ENCODE measurements around the gene GLI3.

GLI3 gene

DNA sequence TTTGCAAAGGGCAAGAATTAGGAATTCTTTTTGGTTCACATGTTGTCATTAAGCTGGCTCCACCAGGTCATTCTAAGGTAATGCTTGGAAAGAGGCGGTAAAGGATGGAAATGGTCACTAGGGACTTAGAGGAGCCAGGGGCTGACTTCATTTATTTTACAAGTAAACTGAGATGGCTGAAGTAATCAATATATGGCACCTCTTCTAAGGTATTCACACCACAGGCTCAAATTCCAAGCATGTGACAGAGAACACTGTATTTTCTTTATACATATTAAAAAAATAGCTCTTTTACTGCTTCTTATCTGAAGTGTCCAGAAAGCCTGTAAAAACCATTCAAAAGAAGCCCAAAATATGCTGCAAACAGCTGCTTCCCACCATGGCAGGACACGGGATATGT lies 239.0 kb downstream of the GLI3 start:
- no peak for DNase-seq (ENCODE audit: low spot score)

GRCh38 chr7:41997151-41997550 lies 239.9 kb downstream of the GLI3 start:
- DNase-seq (ENCODE audit: low spot score): no peak

- DNase-seq (ENCODE audit: low spot score): no peak
Measured at GRCh38 chr7:41996381-41997035, 240.5 kb downstream of the GLI3 start.

DNA sequence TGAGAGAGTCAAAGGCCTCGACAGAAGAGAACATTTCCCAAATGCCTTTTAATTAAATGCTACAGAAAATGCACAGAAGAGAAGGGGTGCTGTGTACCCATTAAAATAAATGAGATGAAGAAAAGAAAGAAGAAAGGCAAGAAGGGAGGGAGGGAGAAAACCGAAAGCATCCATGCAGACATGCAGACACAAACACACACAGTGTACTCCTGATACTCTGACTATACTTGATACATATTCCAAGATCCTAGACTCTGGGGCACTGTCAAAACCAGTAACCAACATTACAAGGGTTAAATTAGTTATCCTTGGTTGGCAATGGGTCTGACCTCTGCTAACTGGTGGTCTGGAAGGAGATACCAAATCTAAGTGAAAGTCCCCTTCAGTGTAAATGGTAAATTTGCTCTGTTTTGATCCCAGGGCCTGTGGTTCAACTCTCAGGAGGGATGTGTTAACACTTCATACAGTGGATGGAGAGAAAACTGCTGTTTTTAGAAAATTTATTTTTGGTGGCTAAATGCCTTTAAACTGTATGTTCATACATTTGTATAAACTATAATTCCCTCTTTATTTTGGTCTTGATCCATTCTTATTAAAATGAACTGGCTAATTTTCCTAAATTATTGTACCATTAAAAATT lies 241.3 kb downstream of the GLI3 start:
- no peak for DNase-seq (ENCODE audit: low spot score)

GRCh38 chr7:41994746-41995110 lies 242.3 kb downstream of the GLI3 start:
- no peak for DNase-seq (ENCODE audit: low spot score)

GRCh38 chr7:41994036-41994745 lies 242.8 kb downstream of the GLI3 start:
- DNase-seq (ENCODE audit: low spot score): no peak

GRCh38 chr7:41992881-41993867 lies 243.8 kb downstream of the GLI3 start:
- no peak for DNase-seq (ENCODE audit: low spot score)

DNA sequence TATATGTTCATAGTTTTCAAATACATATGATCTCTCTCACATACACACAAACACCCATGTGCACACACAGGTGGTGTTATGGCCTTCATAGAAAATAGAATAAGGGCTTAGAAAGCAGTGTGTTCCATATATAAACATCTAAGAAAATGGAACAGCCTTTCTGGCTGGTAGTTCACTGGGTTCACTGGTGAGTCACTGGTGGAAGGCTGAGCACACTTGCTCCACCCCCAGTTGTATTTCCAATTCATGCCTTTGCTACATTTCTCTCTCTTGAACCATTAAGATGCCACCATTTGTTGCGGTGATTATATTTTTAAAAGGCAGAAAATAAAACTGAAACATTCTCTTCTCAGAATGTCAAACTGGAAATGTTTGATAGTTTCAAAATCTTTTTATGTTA lies 252.1 kb downstream of the GLI3 start:
- DNase-seq (ENCODE audit: low spot score): peak; percentile 13

- no peak for DNase-seq (ENCODE audit: low spot score)
Measured at GRCh38 chr7:41981046-41982040, 255.7 kb downstream of the GLI3 start.

GRCh38 chr7:41979834-41980307 lies 257.1 kb downstream of the GLI3 start:
- peak; percentile 25 for DNase-seq (ENCODE audit: low spot score)

- no peak for DNase-seq (ENCODE audit: low spot score)
Measured at GRCh38 chr7:41978858-41979257, 258.2 kb downstream of the GLI3 start.

DNA sequence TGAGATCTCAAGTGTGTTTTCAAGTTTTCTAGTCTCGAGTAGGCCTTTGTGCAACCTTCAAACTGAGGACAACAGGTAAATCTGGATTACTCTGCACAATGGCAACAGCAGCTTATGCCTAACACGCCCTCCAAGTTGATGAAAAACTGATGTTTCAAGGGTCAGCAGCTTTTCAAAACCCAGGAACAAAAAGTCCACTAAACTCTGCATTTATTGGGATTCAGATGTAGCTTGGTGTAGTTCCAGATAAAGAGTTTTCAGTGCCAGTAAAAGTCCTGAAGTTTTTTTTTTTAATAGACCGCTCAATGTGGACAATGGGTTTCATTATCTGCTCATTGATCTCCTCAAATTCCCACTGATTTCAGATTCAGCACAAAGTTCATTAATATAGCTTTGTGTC lies 259.3 kb downstream of the GLI3 start:
- no peak for DNase-seq (ENCODE audit: low spot score)

DNA sequence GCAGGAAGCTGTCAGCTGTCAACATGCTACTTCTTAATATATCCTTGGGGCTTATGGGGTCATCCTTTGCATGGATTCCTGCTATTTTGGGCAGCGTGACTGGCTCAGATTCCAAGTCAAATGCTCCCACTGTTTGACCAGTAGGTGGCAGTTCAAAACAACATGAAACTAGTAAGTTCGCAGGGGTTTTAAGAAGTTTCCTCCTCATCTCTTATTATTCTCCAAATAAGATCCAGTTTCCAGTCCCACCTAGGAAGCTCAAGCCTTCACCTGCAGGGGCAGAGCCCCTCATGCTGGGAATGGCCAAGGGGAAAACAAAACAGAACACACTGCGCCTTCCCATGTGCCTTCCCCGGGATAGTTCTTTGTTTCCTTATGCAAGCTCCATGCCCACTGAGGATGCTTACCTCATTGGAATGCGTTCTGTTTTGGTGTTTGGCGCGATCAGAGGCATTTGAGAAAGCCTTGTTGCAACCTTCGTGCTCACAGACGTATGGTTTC lies 259.8 kb downstream of the GLI3 start:
- DNase-seq (ENCODE audit: low spot score): peak; percentile 51

- no peak for DNase-seq (ENCODE audit: low spot score)
Measured at GRCh38 chr7:41976411-41976810, 260.6 kb downstream of the GLI3 start.

DNA sequence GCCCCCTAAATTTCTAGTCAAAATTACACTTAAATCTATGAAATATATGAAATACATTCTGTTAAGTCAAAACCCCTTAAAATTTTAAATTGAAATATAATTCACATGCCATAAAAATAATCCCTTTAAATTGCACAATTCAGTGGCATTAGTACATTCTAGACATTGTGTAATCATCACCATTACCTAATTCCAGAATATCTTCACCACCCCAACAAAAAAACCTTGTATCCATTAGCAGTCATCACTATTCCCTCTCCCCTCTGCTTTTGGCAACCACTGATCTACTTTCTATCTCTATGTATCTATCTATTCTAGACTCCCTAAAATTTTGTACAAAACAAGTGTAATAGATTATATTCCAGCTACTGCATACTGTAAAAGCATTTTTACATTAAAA lies 261.2 kb downstream of the GLI3 start:
- DNase-seq (ENCODE audit: low spot score): no peak

GRCh38 chr7:41974870-41975557 lies 262.0 kb downstream of the GLI3 start:
- no peak for DNase-seq (ENCODE audit: low spot score)

- DNase-seq (ENCODE audit: low spot score): no peak
Measured at GRCh38 chr7:41973202-41973730, 263.7 kb downstream of the GLI3 start.

- DNase-seq (ENCODE audit: low spot score): no peak
Measured at GRCh38 chr7:41972776-41973175, 264.2 kb downstream of the GLI3 start.

DNA sequence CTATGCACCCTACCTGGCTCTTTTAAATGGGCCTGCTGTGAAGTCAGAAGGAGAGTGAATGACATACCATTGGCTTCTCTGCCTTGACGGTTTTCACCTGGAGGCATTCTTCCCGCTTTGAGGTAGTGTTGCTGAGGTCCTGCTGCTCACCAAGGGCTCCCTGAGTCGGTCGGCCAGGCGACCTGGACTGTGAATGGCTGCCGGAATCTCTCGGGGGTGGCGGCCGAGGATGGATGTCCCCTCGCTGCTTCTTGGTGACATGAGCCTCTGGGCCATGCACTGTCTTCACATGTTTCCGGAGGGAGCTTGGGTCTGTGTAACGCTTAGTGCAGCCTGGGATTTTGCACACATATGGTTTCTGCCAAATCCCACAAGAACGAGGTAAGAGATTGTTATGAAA lies 264.7 kb downstream of the GLI3 start:
- DNase-seq (ENCODE audit: low spot score): no peak

All from RKO (cell line).